ENCODE measurements around the gene A1BG.

Gene A1BG

DNA sequence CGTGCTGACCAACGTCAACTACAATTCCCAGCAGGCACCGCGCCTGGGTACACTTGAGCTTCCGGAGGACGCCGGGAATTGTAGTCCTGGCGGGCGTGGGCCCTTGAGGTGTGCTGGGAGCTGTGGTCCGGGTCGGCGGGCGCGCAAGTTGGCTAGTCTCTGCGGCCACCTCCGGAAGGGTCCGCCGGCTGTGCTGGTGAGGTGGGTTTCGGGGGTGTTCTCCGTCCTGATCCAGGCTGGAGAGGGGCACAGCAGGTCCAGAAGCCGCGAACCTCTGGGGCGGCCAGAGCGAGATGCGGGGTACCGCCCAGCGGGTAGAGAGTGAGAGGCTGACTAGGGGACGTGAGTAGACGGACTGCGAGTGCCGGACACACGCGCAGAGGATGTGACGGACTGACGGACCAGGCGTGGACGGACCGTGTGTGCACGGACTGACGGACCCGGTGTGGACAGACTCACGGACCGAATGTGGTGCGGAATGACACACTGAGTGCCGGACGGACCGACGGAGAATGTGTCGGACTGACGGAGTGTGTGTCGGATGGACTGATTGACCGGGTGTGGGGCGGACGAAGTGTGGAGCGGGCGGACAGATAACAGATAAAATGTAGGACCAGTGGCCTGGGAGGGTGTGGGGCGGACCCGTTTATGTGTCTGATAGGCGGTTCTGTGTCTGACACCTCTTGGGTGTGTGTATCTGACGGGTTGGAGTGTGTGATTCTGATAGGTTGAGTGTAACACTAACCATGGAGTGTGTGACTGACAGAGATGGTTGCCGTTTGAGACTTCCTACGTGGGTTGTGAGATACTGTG, 26.2 kb downstream of the A1BG start, which contains the start of gene ZSCAN22:
Gene ZSCAN22 (plus strand): TSS at position 81 of the 813 bp plus-strand sequence. CDS start 7,809 bp downstream, outside the sequence.
- TF ChIP-seq, protein P1, sequence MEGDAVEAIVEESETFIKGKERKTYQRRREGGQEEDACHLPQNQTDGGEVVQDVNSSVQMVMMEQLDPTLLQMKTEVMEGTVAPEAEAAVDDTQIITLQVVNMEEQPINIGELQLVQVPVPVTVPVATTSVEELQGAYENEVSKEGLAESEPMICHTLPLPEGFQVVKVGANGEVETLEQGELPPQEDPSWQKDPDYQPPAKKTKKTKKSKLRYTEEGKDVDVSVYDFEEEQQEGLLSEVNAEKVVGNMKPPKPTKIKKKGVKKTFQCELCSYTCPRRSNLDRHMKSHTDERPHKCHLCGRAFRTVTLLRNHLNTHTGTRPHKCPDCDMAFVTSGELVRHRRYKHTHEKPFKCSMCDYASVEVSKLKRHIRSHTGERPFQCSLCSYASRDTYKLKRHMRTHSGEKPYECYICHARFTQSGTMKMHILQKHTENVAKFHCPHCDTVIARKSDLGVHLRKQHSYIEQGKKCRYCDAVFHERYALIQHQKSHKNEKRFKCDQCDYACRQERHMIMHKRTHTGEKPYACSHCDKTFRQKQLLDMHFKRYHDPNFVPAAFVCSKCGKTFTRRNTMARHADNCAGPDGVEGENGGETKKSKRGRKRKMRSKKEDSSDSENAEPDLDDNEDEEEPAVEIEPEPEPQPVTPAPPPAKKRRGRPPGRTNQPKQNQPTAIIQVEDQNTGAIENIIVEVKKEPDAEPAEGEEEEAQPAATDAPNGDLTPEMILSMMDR (IDR thresholded peaks at IDR 0.05; ENCODE audit: insufficient read depth, low read depth, low read length, missing control alignments), result no peak
- H3K4me3 ChIP-seq (ENCODE audit: low read length), result peak within 1 kb of the TSS; percentile 94
- DNase-seq (ENCODE audit: low read depth), result peak; percentile 98

DNA sequence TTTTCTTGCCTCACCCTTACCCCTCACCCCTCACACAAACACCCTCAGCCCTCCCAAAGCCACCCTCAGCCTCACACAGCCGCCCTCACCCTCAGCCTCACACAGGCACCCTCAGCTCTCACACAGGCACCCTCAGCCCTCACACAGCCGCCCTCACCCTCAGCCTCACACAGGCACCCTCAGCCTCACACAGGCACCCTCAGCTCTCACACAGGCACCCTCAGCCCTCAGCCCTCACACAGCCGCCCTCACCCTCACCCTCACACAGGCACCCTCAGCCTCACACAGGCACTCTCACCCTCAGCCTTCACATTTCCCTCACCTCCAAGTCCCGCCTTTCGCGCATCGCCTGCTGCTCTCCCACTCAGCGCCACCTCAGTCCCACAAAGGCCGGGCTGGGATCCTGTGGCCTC, 26.8 kb downstream of the A1BG start:
- TF ChIP-seq, protein P1 (IDR thresholded peaks at IDR 0.05; ENCODE audit: insufficient read depth, low read depth, low read length, missing control alignments), result no peak
- DNase-seq (ENCODE audit: low read depth), result no peak
- peak overlapping the region; percentile 94 for H3K4me3 ChIP-seq (ENCODE audit: low read length)

DNA sequence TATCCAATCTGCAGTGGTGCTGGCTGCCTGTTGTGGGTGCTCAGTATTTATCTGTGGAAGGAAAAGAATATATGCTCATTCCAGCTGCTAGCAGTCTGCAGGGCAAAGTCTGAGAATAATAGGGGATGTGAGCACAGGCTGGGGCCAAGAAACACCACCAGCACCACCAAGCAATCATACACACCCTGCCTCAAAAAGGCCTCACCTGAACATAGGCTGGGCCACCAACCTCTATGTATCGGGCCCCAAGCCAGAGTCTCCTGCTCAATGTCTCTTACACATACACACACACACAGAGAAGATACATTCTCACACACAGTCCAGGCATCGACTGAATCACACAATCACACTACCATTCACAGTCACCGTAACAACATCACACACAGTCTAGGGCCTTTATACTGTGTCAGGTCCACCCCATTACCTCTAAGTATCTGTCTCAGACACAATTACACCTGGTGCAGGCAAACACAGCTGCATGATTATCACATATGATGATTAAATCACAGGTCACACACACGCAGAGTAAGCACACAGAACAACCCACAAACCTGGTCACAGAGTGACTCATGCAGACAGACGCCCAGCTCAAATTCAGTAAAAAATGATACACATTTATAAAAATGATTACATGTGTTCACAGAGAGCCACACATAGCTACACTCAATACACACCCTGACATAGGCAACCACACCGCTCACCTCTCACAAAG, 27.8 kb downstream of the A1BG start:
- H3K4me3 ChIP-seq (ENCODE audit: low read length), result peak overlapping the region; percentile 94
- DNase-seq (ENCODE audit: low read depth), result peak; percentile 77
- TF ChIP-seq, protein P1 (IDR thresholded peaks at IDR 0.05; ENCODE audit: insufficient read depth, low read depth, low read length, missing control alignments), result no peak

DNA sequence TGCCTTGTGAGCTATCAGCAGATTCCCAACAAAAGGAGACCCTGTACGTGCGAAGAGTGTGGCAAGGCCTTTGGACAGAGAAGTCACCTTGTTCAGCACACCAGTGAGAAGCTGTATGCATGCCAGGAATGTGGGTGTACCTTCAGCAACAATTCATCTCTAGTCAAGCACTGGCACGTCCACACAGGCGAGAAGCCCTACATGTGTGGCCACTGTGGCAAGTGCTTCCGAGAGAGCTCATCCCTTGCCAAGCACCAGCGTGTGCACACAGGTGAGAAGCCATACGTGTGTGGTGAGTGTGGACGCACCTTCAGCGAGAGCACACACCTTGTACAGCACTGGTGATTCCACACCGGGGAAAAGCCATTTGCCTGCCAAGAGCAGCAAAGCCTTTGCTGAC, 34.1 kb downstream of the A1BG start:
- peak; percentile 95 for DNase-seq (ENCODE audit: low read depth)
- TF ChIP-seq, protein P1 (IDR thresholded peaks at IDR 0.05; ENCODE audit: insufficient read depth, low read depth, low read length, missing control alignments), result no peak
- H3K4me3 ChIP-seq (ENCODE audit: low read length), result no peak overlapping the region

DNA sequence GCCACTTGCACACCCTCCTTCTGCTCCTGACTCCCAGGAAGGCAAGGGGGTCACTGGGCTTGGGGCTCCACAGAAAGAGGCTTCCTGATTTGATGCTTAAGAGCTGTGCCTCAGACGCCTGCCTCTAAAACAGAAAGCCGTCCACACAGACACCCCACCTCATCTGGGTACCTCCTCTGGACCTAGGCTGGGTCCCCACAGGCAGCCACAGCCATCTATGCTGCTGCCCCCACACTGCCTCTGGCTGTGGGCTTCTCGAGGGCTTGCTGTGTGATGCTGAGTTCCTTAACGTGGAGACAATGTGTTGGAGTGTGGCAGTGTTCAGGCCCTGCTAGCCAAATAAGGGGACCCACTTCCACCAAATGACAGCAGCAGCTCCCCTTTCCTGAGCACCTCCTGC, 35.0 kb downstream of the A1BG start:
- H3K4me3 ChIP-seq (ENCODE audit: low read length), result no peak overlapping the region
- no peak for DNase-seq (ENCODE audit: low read depth)
- TF ChIP-seq, protein P1 (IDR thresholded peaks at IDR 0.05; ENCODE audit: insufficient read depth, low read depth, low read length, missing control alignments), result no peak

DNA sequence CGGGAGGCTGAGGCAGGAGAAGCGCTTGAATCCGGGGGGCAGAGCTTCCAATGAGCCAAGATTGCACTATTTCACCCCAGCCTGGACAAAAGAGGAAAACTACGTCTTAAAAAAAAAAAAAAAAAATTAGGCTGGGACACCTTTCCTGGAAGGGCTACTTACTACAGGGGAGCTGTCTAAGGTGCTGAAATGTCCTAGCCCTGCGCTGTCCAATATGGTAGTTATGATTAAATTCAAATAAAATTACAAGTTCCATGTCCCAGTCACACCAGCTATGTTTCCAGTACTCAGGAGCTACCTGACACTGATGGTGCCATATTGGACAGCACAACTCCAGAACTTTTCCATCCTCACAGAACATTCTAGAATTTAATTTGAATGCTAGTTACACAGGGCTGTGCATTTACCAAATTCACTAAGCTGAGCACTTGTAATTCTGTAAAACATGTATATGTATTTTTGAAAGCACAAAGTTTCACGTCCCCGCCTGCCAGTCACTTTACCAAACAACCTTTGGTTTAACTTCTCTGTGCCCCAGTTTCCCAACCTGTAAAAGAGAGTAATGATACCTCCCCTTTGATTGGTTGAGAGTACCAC, 35.7 kb downstream of the A1BG start:
- DNase-seq (ENCODE audit: low read depth), result peak; percentile 65
- no peak overlapping the region for H3K4me3 ChIP-seq (ENCODE audit: low read length)
- TF ChIP-seq, protein P1 (IDR thresholded peaks at IDR 0.05; ENCODE audit: insufficient read depth, low read depth, low read length, missing control alignments), result no peak
